ENCODE results near the gene STK32B. TPM values are rescaled to one million over a fixed set of nuclear protein-coding genes. Genes with fewer than 3 reads are reported as not detected.

STK32B gene
- total and polyA plus RNA-seq, 2 of the 4 experiments (the other 2 are of a cell fraction), result 5.5 to 6.3 TPM

DNA sequence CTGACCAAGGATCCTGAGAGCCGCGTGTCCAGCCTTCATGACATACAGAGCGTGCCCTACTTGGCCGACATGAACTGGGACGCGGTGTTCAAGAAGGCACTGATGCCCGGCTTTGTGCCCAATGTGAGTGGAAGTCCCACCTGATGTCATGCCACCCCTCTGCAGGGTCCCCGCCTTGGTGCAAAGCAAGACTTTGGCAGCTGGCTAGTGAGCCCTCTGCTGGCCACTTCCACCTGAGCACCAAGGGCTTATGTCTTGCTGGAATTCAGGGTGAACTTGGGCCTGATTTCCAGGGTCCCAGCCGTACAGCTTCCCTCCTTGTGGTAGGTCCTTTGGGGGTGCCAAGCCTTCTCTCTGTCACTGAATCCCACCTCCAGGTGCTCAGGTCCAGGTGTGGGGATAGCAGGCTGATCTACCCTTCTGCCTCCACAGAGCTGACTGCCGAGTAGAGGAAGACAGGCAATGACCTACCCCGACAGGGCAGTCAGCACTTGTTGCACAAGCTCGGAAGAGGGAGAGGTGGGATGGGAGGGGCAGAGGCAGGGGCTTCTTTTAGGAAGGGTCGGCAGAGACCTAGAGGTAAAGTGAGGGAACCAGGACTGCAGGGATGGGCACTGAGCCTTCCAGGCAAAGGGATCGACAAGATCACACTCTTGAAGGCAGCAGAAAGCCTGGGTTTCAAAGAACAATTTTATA, 409.0 kb downstream of the STK32B start (continued):
- peak; percentile 48 for TF ChIP-seq RAD21 (IDR thresholded peaks at IDR 0.05; ENCODE audit: low read length)

DNA sequence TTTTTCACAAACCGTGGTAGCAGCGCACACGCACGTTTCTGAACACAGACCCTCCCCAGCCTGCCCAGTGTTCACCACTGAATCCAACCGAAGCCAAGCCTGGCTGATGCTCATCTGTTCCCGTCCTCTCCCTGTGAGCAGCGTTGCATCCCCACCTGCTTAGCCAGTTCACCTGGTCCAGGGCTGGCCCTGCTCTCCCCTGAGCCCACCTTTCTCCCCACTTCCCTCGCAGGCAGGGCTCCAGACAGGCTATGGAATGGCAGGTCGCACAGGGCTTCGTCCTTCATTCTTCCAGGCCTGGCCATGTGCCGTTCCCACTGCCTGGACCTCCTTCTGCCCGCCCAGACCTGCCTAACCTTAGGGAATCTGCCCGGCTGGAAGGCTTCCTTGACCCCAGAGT, 410.2 kb downstream of the STK32B start:
- intact Hi-C loops (cut with micrococcal nuclease), result no loop called here
- Histone ChIP-seq H3K27ac (ENCODE audit: insufficient read depth, low read length) (no peak overlapping the region), H3K4me2 (ENCODE audit: low read depth, low read length) (no peak overlapping the region), H2BK120ac (ENCODE audit: low read depth, low read length) (no peak overlapping the region), H3K79me1 (ENCODE audit: low read depth in 1 of 2, low read length in 2 of 2) (no peaks in the 10 kb centered on the region), H2AFZ (replicated peaks; ENCODE audit: low read length, poor library complexity) (no peak overlapping the region), H3K56ac (ENCODE audit: extremely low read depth, insufficient read depth, low read length) (no peak overlapping the region), H3K4me3 (ENCODE audit: insufficient read depth, low read depth, low read length) (no peak overlapping the region), H2BK15ac (ENCODE audit: low read depth, low read length) (no peak overlapping the region), H3K14ac (replicated peaks; ENCODE audit: low read depth, low read length) (no peak overlapping the region), H3K4ac (ENCODE audit: low read depth, low read length) (no peak overlapping the region), H4K5ac (ENCODE audit: low read depth, low read length) (no peak overlapping the region), H3K9me3 (ENCODE audit: control insufficient read depth, insufficient read depth, low read length) (no peaks in the 10 kb centered on the region), H3K27me3 (ENCODE audit: control insufficient read depth, insufficient read depth, low read length) (no peaks in the 10 kb centered on the region), H3K9ac (ENCODE audit: low read depth, low read length) (no peak overlapping the region), H2AK5ac (ENCODE audit: low read depth, low read length) (no peak overlapping the region), H3K23ac (ENCODE audit: low read depth, low read length) (no peak overlapping the region), H2AK9ac (replicated peaks; ENCODE audit: low read depth, low read length, poor library complexity) (no peak overlapping the region), H3K36me3 (ENCODE audit: control insufficient read depth, insufficient read depth, low read length) (no peaks in the 10 kb centered on the region), H3K9me1 (ENCODE audit: insufficient read depth, low read length) (0 out of 2 replicates have a peak, but pooled peaks cover 8% of the 10 kb centered on the region), H4K20me1 (ENCODE audit: insufficient read depth, low read length) (no peaks in the 10 kb centered on the region), H3K4me1 (ENCODE audit: control insufficient read depth, insufficient read depth, low read length) (no peaks in the 10 kb centered on the region), H2BK20ac (ENCODE audit: low read depth, low read length) (no peak overlapping the region), H4K8ac (ENCODE audit: low read depth in 2 of 2, low read length in 2 of 2) (no peak overlapping the region), H4K91ac (ENCODE audit: insufficient read depth, low read depth, low read length) (no peak overlapping the region), H3K18ac (ENCODE audit: low read depth, low read length) (no peak overlapping the region), H2BK5ac (ENCODE audit: low read depth, low read length, poor library complexity, severe bottlenecking) (no peak overlapping the region)
- dilution Hi-C loops (cut with HindIII; ENCODE audit: low sequenced_read_pairs, unreplicated experiment), result no loop called here
- ATAC-seq (ENCODE audit: low read depth), result no peak
- BruUV-seq (replicated peaks), result no TSS peak
- WGBS, 2 experiments (ENCODE audit: extremely low coverage in 2 of 2, insufficient read length in 1 of 2), result 93% methylated on average over 8 of the region's 13 CpGs; no CpG with 5 or more reads in 1 of the 2 experiments
- CTCF ChIA-PET, result no interaction called here
- in situ Hi-C loops (cut with MboI; ENCODE audit: low sequenced_read_pairs), result no loop called here
- POLR2A ChIA-PET (ENCODE audit: unreplicated experiment), result no interaction called here
- TF ChIP-seq CEBPB (IDR thresholded peaks at IDR 0.05; ENCODE audit: low read depth, low read length) (no peak), RCOR1 (IDR thresholded peaks at IDR 0.05; ENCODE audit: insufficient replicate concordance, low read length) (no peak), NFE2L2 (IDR thresholded peaks at IDR 0.05; ENCODE audit: low read depth, low read length) (no peak), RAD21 (IDR thresholded peaks at IDR 0.05; ENCODE audit: low read length) (no peak), MXI1 (IDR thresholded peaks at IDR 0.05; ENCODE audit: borderline replicate concordance, low read depth, low read length) (no peak), POLR2A (IDR thresholded peaks at IDR 0.05; ENCODE audit: low read depth, low read length) (no peak), MAFK (IDR thresholded peaks at IDR 0.05; ENCODE audit: low read depth, low read length) (no peak)
- TF ChIP-seq, protein P1, sequence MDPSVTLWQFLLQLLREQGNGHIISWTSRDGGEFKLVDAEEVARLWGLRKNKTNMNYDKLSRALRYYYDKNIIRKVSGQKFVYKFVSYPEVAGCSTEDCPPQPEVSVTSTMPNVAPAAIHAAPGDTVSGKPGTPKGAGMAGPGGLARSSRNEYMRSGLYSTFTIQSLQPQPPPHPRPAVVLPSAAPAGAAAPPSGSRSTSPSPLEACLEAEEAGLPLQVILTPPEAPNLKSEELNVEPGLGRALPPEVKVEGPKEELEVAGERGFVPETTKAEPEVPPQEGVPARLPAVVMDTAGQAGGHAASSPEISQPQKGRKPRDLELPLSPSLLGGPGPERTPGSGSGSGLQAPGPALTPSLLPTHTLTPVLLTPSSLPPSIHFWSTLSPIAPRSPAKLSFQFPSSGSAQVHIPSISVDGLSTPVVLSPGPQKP (IDR thresholded peaks at IDR 0.05; ENCODE audit: borderline replicate concordance, low read depth, low read length), result no peak
- DNase-seq, result no peak
